Colonic mucosa (tissue), 4 donors: ENCODE measurements around the gene PPWD1. TPM values are rescaled to one million over a fixed set of nuclear protein-coding genes. Genes with fewer than 3 reads are reported as not detected.

ENCODE experiments used
- DNase-seq: peaks from one replicate; pipeline ENCODE4 v3.0.0-alpha.2; 2020
- H3K27ac ChIP-seq: fragments of 200-600 bp; one replicate; pipeline ENCODE4 v1.8.0; 2021
- H3K27me3 ChIP-seq: fragments of 200-600 bp; one replicate; pipeline ENCODE4 v1.8.0; 2021
- H3K36me3 ChIP-seq: fragments of 200-600 bp; one replicate; pipeline ENCODE4 v1.8.0; 2021
- H3K4me1 ChIP-seq: fragments of 200-600 bp; one replicate; pipeline ENCODE4 v1.8.0; 2021; ENCODE audit warnings: mild to moderate bottlenecking
- H3K4me3 ChIP-seq: fragments of 200-600 bp; one replicate; pipeline ENCODE4 v1.8.0; 2021
- H3K9ac ChIP-seq, 2 donors: one replicate each; pipeline ENCODE4 v1.7.0; 2013; ENCODE audit warnings: control low read depth in 2 of 2, low read depth in 2 of 2, low read length in 2 of 2
- H3K9me3 ChIP-seq: fragments of 200-600 bp; one replicate; pipeline ENCODE4 v1.8.0; 2021
- CTCF ChIP-seq: fragments of 200-600 bp; IDR thresholded peaks from one replicate; pipeline ENCODE4 v1.8.0; 2022; ENCODE audit warnings: antibody characterized with exemption, mild to moderate bottlenecking
- intact Hi-C: fragments of 100-400 bp; cut with DNase I; formaldehyde crosslinking; loops from one replicate; pipeline ENCODE4 v1.14.1; 2022
- total RNA-seq, 2 donors: library from RNA; stranded (reverse); fragmentation: NEBNext Ultra II Directional in 1 of 2; extraction: Animal tissue kit (Norgen Biotek cat#: 25700) in 1 of 2; gene quantifications; one replicate each; pipeline ENCODE4 v1.2.1, GENCODE V29; 2021
- donor health status: healthy.
- donor health status: DM: no; HTN: no; CAD: no.
- donor health status: DM: no; HTN: no; CAD: no.

Gene PPWD1
- 10 to 100 TPM; 23.5 to 28.2 TPM for total RNA-seq

- DNase-seq = peak; percentile 96
- Histone ChIP-seq H3K36me3 (no peaks in the 10 kb centered on the region), H3K4me3 (peak within 1 kb of the TSS; percentile 82), H3K9ac (peak within 1 kb of the TSS; percentile 47 to 95), H3K27ac (peak within 1 kb of the TSS; percentile 91), H3K9me3 (no peaks in the 10 kb centered on the region), H3K27me3 (no peaks in the 10 kb centered on the region), H3K4me1 (peaks cover 11% of the 10 kb centered on the region)
- no peak for TF ChIP-seq CTCF
- intact Hi-C loops = loop anchor here (10.0 kb wide), 1 partner anchor 62 kb away; the partner anchor contains the start of genes SHLD3, TRAPPC13 and TRIM23
Observed at GRCh38 chr5:65562731-65563701, at the start of gene PPWD1, which contains the start of gene CENPK. TSS of gene PPWD1 (plus strand) at chr5:65563296. CDS start at chr5:65563311, 15 bp downstream. TSS of gene CENPK (minus strand) at chr5:65563168. CDS start at chr5:65554907, 8,261 bp downstream.

GRCh38 chr5:65525726-65526125, 37.4 kb upstream of the PPWD1 start:
- Histone ChIP-seq H3K4me3 (no peak overlapping the region), H3K27me3 (no peaks in the 10 kb centered on the region), H3K27ac (no peak overlapping the region), H3K9ac (no peak overlapping the region), H3K9me3 (no peaks in the 10 kb centered on the region), H3K36me3 (no peaks in the 10 kb centered on the region), H3K4me1 (no peaks in the 10 kb centered on the region)
- intact Hi-C loops = no loop called here
- DNase-seq = no peak
- TF ChIP-seq CTCF = no peak

- Histone ChIP-seq H3K36me3 (no peaks in the 10 kb centered on the region), H3K9me3 (no peaks in the 10 kb centered on the region), H3K4me1 (no peaks in the 10 kb centered on the region), H3K4me3 (no peak overlapping the region), H3K27me3 (no peaks in the 10 kb centered on the region), H3K9ac (no peak overlapping the region), H3K27ac (no peak overlapping the region)
- no peak for DNase-seq
- TF ChIP-seq CTCF = no peak
- intact Hi-C loops = no loop called here
Observed at GRCh38 chr5:65530904-65531303, 32.2 kb upstream of the PPWD1 start.

GRCh38 chr5:65535529-65535987, 27.5 kb upstream of the PPWD1 start:
- peak; percentile 31 for DNase-seq
- Histone ChIP-seq H3K9ac (no peak overlapping the region), H3K36me3 (no peaks in the 10 kb centered on the region), H3K4me3 (no peak overlapping the region), H3K27me3 (no peaks in the 10 kb centered on the region), H3K27ac (peak overlapping the region; percentile 18), H3K4me1 (no peaks in the 10 kb centered on the region), H3K9me3 (no peaks in the 10 kb centered on the region)
- intact Hi-C loops = no loop called here
- no peak for TF ChIP-seq CTCF

- Histone ChIP-seq H3K27ac (no peak overlapping the region), H3K4me1 (no peaks in the 10 kb centered on the region), H3K4me3 (no peak overlapping the region), H3K27me3 (no peaks in the 10 kb centered on the region), H3K9me3 (no peaks in the 10 kb centered on the region), H3K9ac (no peak overlapping the region), H3K36me3 (no peaks in the 10 kb centered on the region)
- DNase-seq = no peak
- TF ChIP-seq CTCF = no peak
- intact Hi-C loops = no loop called here
Observed at GRCh38 chr5:65539827-65540226, 23.3 kb upstream of the PPWD1 start.
